ENCODE results near the gene KCNS1. TPM values are rescaled to one million over a fixed set of nuclear protein-coding genes. Genes with fewer than 3 reads are reported as not detected.
A peak's percentile ranks its signal among the peaks of the same experiment; 100 is the strongest.
"Not testable (repeated sequence)": the region's sequence is repeated elsewhere in the genome, so short reads cannot be mapped to it uniquely, and the experiment has no call there.

The KCNS1 gene
- total RNA-seq, 4 donors from 2014 or later: 1.0 to 5.5 (median 2.3) TPM

DNA sequence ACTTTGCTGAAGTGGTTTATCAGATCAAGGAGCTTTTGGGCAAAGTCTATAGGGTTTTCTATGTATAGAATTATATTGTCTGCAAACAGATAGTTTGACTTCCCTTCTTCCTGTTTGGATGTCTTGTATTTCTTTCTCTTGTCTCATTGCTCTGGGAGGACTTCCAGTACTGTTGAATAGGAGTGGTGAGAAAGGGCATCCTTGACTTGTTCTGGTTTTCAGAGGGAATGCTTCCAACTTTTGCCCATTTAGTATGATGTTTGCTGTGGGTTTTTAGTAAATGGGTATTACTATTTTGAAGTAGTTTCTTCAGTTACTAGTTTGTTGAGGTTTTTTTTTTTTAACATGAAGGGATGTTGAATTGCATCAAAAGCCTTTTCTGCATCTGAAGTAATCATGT is 36.1 kb downstream of the KCNS1 start:
- Histone ChIP-seq H3K27me3 (no peaks in the 10 kb centered on the region), H3K4me1 (peaks cover 12% of the 10 kb centered on the region), H3K27ac (no peak overlapping the region), H3K36me3 (no peaks in the 10 kb centered on the region), H3K9me3 (no peaks in the 10 kb centered on the region), H3K4me3 (no peak overlapping the region)
- TF ChIP-seq POLR2AphosphoS5 (IDR thresholded peaks at IDR 0.05) (no peak), EP300 (IDR thresholded peaks at IDR 0.05) (no peak), CTCF (IDR thresholded peaks at IDR 0.05) (no peak), POLR2A (IDR thresholded peaks at IDR 0.05) (no peak)
- DNase-seq (ENCODE audit: low spot score in 2 of 2): no peak

DNA sequence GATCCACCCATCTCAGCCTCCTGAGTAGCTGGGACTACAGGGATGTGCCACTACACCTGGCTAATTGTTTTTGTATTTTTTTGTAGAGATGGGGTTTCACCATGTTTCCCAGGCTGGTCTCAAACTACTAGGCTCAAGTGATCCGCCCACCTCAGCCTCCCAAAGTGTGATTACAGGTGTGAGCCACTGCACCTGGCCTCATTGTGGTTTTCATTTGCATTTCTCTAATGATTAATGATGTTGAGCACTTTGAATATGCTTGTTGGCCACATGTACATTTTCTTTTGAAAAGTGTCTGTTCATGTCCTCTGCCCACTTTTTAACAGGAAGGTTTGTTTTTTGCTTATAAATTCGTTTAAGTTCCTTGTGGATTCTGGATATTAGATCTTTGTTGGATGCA is 37.8 kb downstream of the KCNS1 start:
- not testable (repeated sequence) for H3K9me3 ChIP-seq; H3K4me3 ChIP-seq; H3K27me3 ChIP-seq; DNase-seq (ENCODE audit: low spot score in 2 of 2); H3K27ac ChIP-seq; H3K36me3 ChIP-seq
- WGBS: 57% methylated on average over 2 of the region's 2 CpGs
- H3K4me1 ChIP-seq: peaks cover 12% of the 10 kb centered on the region

GRCh38 chr20:45061244-45061643 is 39.7 kb downstream of the KCNS1 start:
- no peak overlapping the region for H3K4me3 ChIP-seq
- H3K4me1 ChIP-seq: peaks cover 6% of the 10 kb centered on the region
- DNase-seq (ENCODE audit: low spot score in 2 of 2): no peak
- 54% methylated on average over 4 of the region's 4 CpGs for WGBS
- H3K27ac ChIP-seq: peak overlapping the region; percentile 38
- H3K36me3 ChIP-seq: peaks cover 5% of the 10 kb centered on the region
- TF ChIP-seq EP300 (IDR thresholded peaks at IDR 0.05) (no peak), POLR2AphosphoS5 (IDR thresholded peaks at IDR 0.05) (no peak), POLR2A (IDR thresholded peaks at IDR 0.05) (no peak), CTCF (IDR thresholded peaks at IDR 0.05) (no peak)
- no peaks in the 10 kb centered on the region for H3K9me3 ChIP-seq
- no peaks in the 10 kb centered on the region for H3K27me3 ChIP-seq

DNA sequence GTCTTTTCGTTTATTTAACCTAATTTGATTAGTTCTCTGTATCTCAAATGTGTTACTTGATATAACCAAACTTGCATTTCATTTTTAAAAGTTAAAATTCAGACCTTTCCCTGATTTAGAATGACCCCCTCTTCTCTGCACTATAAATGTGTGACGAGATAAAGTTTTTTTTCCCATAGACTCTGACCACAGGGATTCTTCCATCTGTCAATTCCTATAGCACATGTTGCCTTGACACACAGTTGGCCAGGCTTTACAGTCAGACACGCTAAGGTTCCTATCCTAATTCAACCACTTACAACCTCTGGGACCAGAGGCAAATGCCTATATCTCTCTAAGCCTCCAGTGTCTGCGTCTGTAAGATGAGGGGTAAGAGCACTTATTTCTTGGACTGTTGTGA is 40.6 kb downstream of the KCNS1 start:
- 82% methylated on average over 4 of the region's 4 CpGs for WGBS
- Histone ChIP-seq H3K27me3 (no peaks in the 10 kb centered on the region), H3K27ac (no peak overlapping the region), H3K4me3 (no peak overlapping the region), H3K36me3 (peaks cover 5% of the 10 kb centered on the region), H3K9me3 (no peaks in the 10 kb centered on the region), H3K4me1 (peaks cover 6% of the 10 kb centered on the region)
- DNase-seq (ENCODE audit: low spot score in 2 of 2): no peak
- TF ChIP-seq EP300 (IDR thresholded peaks at IDR 0.05) (no peak), POLR2AphosphoS5 (IDR thresholded peaks at IDR 0.05) (no peak), CTCF (IDR thresholded peaks at IDR 0.05) (no peak), POLR2A (IDR thresholded peaks at IDR 0.05) (no peak)

DNA sequence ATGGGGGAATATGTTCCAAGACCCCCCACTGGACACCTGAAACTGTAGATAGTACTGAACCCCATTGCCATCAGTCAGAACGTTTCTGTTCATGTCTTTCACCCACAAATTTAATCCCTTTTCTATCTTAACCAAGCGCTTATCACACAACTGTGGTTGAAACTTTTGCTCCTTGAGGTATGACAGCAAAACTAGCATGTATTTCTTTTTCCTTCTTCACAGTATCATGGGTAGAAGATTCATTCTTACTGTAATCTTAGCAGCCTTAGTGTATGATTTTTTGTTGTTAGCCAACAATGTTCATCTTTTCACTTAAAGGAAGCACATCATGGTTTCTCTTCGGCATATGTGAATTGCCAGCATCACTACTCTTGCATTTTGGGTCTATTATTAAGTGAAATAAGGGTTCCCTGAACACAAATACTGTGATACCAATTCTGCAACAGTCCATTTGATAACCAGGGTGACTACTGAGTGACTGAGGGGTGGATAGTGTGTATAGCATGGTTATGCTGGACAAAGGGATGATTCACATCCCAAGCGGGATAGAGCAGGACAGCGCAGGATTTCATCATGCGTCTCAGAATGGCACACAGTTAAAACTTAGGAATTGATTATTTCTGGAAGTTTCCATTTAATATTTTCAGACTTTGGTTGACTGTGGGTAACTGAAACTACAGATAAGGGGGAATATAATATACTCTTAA is 41.8 kb downstream of the KCNS1 start:
- H3K27ac ChIP-seq: no peak overlapping the region

More for the DNA sequence above, 41.8 kb downstream of the KCNS1 start:
- TF ChIP-seq EP300 (IDR thresholded peaks at IDR 0.05) (no peak), CTCF (IDR thresholded peaks at IDR 0.05) (no peak)
- DNase-seq (ENCODE audit: low spot score in 2 of 2): no peak
- H3K4me3 ChIP-seq: no peak overlapping the region
- H3K9me3 ChIP-seq: no peaks in the 10 kb centered on the region
- H3K4me1 ChIP-seq: peaks cover 6% of the 10 kb centered on the region
- no peaks in the 10 kb centered on the region for H3K27me3 ChIP-seq
- H3K36me3 ChIP-seq: peaks cover 5% of the 10 kb centered on the region
- WGBS: 89% methylated on average over 6 of the region's 6 CpGs

All from suprapubic skin (tissue), 4 donors.